AG09309 (cell line): ENCODE measurements around the gene LCLAT1.
"Not testable (repeated sequence)": the region's sequence is repeated elsewhere in the genome, so short reads cannot be mapped to it uniquely, and the experiment has no call there.

Experiments
- DNase-seq: peaks from one replicate; pipeline ENCODE4 v3.0.0-alpha.2; 2010; ENCODE audit warnings: low read depth
- H3K4me3 ChIP-seq: 2 replicates; pipeline ENCODE4 v1.5.1; 2011; ENCODE audit warnings: mild to moderate bottlenecking, low read depth, low read length, moderate library complexity; ENCODE audit not compliant: control insufficient read depth
- CTCF ChIP-seq: IDR thresholded peaks from 2 replicates; pipeline ENCODE4 v1.5.1; 2011; ENCODE audit warnings: mild to moderate bottlenecking, low read depth, low read length, inconsistent platforms; ENCODE audit not compliant: insufficient read depth, control insufficient read depth; ENCODE audit errors: missing control alignments

LCLAT1 gene

DNA sequence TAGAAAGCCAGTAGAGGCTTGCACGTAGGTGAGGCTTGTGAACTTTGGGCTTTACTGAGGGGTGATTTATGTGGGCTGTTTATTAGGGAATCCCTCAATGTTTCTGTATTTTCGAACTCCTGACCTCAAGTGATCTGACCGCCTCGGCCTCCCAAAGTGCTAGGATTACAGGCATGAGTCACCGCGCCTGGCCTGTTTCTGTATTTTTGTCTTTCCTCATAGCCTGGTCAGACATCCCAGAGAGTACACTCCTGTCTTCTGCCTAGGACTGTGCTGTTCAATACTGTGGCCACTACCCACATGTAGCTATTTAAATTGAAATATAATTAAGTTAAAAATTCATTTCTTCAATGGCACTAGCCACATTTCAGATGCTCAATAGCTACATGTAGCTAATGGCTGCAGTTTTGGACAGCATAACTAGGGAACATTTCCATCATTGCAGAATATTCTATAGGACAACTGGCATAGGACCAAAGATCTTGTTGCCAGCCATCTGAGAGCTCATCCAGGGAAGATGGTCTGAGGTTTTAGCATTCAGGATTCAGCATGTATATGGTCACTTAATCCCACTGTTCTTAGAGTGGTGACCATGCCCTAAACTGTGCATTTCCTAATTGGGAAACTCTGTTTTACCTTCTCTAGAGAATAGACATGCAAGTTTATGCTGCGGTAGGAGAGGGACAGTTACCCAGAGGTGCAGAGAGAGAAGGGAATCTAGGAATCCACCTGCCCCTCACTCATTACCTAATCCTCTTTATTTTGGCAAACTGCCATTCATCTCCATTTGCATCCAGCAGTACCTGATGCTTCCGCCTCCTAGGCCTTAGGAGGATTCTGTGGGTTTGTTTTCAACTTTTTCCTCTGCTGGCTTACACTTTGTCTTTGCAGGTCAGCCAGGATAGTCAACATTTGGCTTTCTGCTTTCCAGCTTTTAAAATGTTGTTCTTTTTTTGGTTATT lies 64.4 kb downstream of the LCLAT1 start:
- DNase-seq = no peak
- TF ChIP-seq CTCF = no peak
- H3K4me3 ChIP-seq = no peak overlapping the region

DNA sequence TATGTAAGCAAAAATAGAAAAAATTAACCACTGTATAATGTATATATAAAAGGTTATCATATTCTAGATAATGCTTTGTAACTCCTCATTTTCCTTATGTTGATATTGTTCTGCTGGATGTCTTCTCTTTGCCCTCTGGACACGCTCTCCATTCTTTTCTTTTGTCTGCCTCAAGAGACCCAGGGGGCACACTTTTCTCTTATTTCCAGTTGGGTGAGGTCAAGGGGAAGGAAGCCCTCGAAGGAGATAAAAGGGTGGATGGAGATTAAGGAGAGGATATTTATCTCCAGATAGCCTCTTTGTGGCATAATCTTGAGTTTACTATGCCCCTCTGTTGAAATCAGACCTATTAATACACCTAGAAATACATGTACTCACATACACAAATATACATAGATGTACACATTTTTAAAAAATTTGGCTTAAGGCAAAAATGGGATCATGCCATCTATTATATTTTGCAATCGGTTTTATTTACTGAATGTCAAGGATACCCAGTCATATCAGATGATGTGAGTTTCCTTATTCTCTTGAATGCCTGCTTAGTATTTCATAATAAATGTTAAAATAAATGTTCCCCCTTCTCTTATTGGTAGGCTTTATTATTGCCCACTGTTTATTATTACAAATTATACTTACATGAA lies 65.3 kb downstream of the LCLAT1 start:
- TF ChIP-seq CTCF = no peak
- DNase-seq = no peak
- H3K4me3 ChIP-seq = no peak overlapping the region

DNA sequence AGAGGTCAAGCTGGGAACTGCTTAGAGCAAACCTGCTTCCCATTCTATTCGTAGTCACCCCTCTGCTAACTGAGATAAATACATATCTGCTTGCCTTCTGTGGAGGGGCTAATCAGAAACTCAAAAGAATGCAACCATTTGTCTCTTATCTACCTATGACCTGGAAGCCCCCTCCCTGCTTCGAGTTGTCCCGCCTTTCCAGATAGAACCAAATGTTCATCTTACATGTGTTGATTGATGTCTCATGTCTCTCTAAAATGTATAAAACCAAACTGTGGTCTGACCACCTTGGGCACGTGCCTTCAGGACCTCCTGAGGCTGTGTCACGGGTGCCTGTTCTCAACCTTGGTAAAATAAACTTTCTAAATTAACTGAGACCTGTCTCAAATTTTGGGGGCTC lies 66.6 kb downstream of the LCLAT1 start:
- DNase-seq, H3K4me3 ChIP-seq: not testable (repeated sequence)

GRCh38 chr2:30514134-30514847 lies 67.2 kb downstream of the LCLAT1 start:
- DNase-seq = no peak
- H3K4me3 ChIP-seq = no peak overlapping the region
- no peak for TF ChIP-seq CTCF

DNA sequence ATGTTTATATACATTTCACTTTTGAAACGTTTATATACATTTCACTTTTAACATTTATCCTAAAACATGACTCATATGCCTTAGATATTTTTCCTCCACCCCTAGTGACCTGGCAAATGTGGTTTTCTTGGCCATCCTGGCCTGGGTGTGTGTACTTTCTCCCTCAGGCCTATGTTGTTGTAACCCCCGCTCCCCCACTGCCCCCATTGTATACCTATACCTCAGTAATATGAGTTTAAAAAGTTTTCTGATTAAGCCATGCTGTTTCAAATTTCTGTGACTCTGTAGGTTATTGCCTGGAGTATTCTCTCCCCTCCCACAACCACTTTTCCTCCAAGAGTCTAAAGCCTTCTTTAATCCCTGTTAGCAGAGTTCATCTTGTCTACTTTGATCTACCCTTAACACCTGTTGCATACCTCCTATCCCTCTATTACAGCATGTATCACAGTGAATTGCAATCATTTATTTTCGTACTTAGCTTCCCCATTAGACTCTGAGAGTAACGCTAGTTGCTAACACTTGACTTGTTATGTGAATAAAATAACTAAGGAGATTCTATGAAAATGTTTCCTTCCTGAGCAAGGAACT lies 67.9 kb downstream of the LCLAT1 start:
- TF ChIP-seq CTCF = no peak
- no peak overlapping the region for H3K4me3 ChIP-seq
- no peak for DNase-seq

- H3K4me3 ChIP-seq = no peak overlapping the region
- no peak for TF ChIP-seq CTCF
Measured at GRCh38 chr2:30516166-30516565, 69.1 kb downstream of the LCLAT1 start.

More at GRCh38 chr2:30516166-30516565, 69.1 kb downstream of the LCLAT1 start:
- DNase-seq = no peak
